H1 (cell line): ENCODE data around the gene TFDP1.

Source experiments
- EZH2 ChIP-seq: fragments of 200-600 bp; sonication (generic); IDR thresholded peaks from 2 replicates; pipeline ENCODE4 v1.7.1; 2012; ENCODE audit warnings: low read depth, mild to moderate bottlenecking, moderate library complexity, low read length, inconsistent platforms; ENCODE audit not compliant: severe bottlenecking
- POLR2A ChIP-seq, 2 experiments: IDR thresholded peaks; 1 replicate in 1 of 2; 2 replicates in 1 of 2; pipeline ENCODE4 v1.6.1; 2011; ENCODE audit warnings: low read depth in 2 of 2, low read length in 2 of 2, mild to moderate bottlenecking in 2 of 2; ENCODE audit errors: control extremely low read depth in 1 of 2
- SRF ChIP-seq: IDR thresholded peaks from 2 replicates; pipeline ENCODE4 v1.6.1; 2011; ENCODE audit warnings: mild to moderate bottlenecking, low read depth, low read length, moderate library complexity
- YY1 ChIP-seq: IDR thresholded peaks from 2 replicates; pipeline ENCODE4 v1.6.1; 2011; ENCODE audit warnings: low read depth, mild to moderate bottlenecking, low read length
- ZNF274 ChIP-seq: IDR thresholded peaks from 2 replicates; pipeline ENCODE4 v1.7.0; 2012; ENCODE audit warnings: low read length, borderline replicate concordance; ENCODE audit errors: extremely low read depth
- TF ChIP-seq, protein P1 (sequence below): IDR thresholded peaks from 2 replicates; pipeline ENCODE4 v1.6.1; 2012; ENCODE audit warnings: inconsistent platforms

GRCh38 chr13:113638173-113638746 is 53.7 kb downstream of the TFDP1 start:
- TF ChIP-seq YY1, result no peak
- no peak for TF ChIP-seq ZNF274
- TF ChIP-seq SRF, result no peak
- TF ChIP-seq POLR2A (IDR thresholded peaks at IDR 0.05; ENCODE audit: control extremely low read depth in 1 of 2, low read depth in 2 of 2, low read length in 2 of 2), result no peak
- no peak for TF ChIP-seq EZH2
- TF ChIP-seq, protein P1, sequence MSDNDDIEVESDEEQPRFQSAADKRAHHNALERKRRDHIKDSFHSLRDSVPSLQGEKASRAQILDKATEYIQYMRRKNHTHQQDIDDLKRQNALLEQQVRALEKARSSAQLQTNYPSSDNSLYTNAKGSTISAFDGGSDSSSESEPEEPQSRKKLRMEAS, result no peak
